Measurements from ENCODE around the gene DNAJC16. TPM values are rescaled to one million over a fixed set of nuclear protein-coding genes. Genes with fewer than 3 reads are reported as not detected.

DNAJC16 gene
- total and polyA plus RNA-seq, 11 donors = 4.2 to 22.8 (median 18.4) TPM

- Histone ChIP-seq H3K36me3 (peaks cover 0 to 13% (median 4%) of the 10 kb centered on the region in 9 donors), H3K4me1 (peaks cover 0 to 29% (median 0%) of the 10 kb centered on the region in 12 donors), H3K4me3 (no peak overlapping the region), H3K9me3 (no peaks in the 10 kb centered on the region), H3K27ac (no peak overlapping the region), H3K27me3 (no peaks in the 10 kb centered on the region)
- intact Hi-C loops (cut with DNase I) = loop anchor here in 1 of 10 donors (10.0 kb wide), 1 partner anchor 79 kb away; a partner anchor contains a TSS
- TF ChIP-seq CTCF (IDR thresholded peaks at IDR 0.05) = no peak
- no peak for TF ChIP-seq POLR2A (IDR thresholded peaks at IDR 0.05)
- 96 to 98% (median 97%) methylated on average over 7 of the region's 7 CpGs for WGBS, 4 donors
- DNase-seq = no peak
- ATAC-seq = no peak
Observed at GRCh38 chr1:15575549-15576150, 49.0 kb downstream of the DNAJC16 start.

GRCh38 chr1:15577691-15578090, 51.0 kb downstream of the DNAJC16 start:
- H3K36me3 ChIP-seq = no peaks in the 10 kb centered on the region
- H3K27ac ChIP-seq = no peak overlapping the region
- intact Hi-C loops (cut with DNase I) = loop anchor here in 1 of 10 donors (10.0 kb wide), 1 partner anchor 77 kb away; a partner anchor contains a TSS
- no peaks in the 10 kb centered on the region for H3K27me3 ChIP-seq
- WGBS, 4 donors = 56 to 87% (median 69%) methylated on average over 4 of the region's 4 CpGs
- H3K9me3 ChIP-seq = no peaks in the 10 kb centered on the region
- no peak for ATAC-seq
- no peak for DNase-seq
- no peak overlapping the region for H3K4me3 ChIP-seq
- no peak for TF ChIP-seq CTCF (IDR thresholded peaks at IDR 0.05)
- no peak for TF ChIP-seq POLR2A (IDR thresholded peaks at IDR 0.05)
- peaks cover 0 to 29% (median 0%) of the 10 kb centered on the region in 12 donors for H3K4me1 ChIP-seq

GRCh38 chr1:15578921-15579682, 52.5 kb downstream of the DNAJC16 start:
- TF ChIP-seq POLR2A (IDR thresholded peaks at IDR 0.05) = no peak
- no peak for TF ChIP-seq CTCF (IDR thresholded peaks at IDR 0.05)
- ATAC-seq (no peak), DNase-seq (no peak)
- Histone ChIP-seq H3K36me3 (no peaks in the 10 kb centered on the region), H3K27ac (peak overlapping the region in 1 of 12 donors; percentile 89), H3K27me3 (peaks cover 0 to 8% (median 0%) of the 10 kb centered on the region in 9 donors), H3K4me1 (peaks cover 0 to 32% (median under 1%) of the 10 kb centered on the region in 12 donors), H3K9me3 (no peaks in the 10 kb centered on the region), H3K4me3 (no peak overlapping the region)
- 76 to 85% (median 81%) methylated on average over 8 to 16 of the region's 16 CpGs for WGBS, 4 donors
- intact Hi-C loops (cut with DNase I) = loop anchor here in 1 of 10 donors (10.0 kb wide), 1 partner anchor 76 kb away; a partner anchor contains a TSS

GRCh38 chr1:15579683-15580047, 53.0 kb downstream of the DNAJC16 start:
- Histone ChIP-seq H3K27me3 (peaks cover 0 to 13% (median 0%) of the 10 kb centered on the region in 9 donors), H3K4me3 (no peak overlapping the region), H3K4me1 (peaks cover 0 to 38% (median 4%) of the 10 kb centered on the region in 12 donors), H3K36me3 (no peaks in the 10 kb centered on the region), H3K27ac (peak overlapping the region in 1 of 12 donors; percentile 89), H3K9me3 (no peaks in the 10 kb centered on the region)
- intact Hi-C loops (cut with DNase I) = loop anchor here in 1 of 10 donors (10.0 kb wide), 1 partner anchor 75 kb away; a partner anchor contains a TSS
- DNase-seq (no peak), ATAC-seq (peak in 1 of 4 donors; percentile 45)
- TF ChIP-seq CTCF (IDR thresholded peaks at IDR 0.05) (no peak), POLR2A (IDR thresholded peaks at IDR 0.05) (no peak)
